ENCODE measurements around the gene DLGAP4.
"Not testable (repeated sequence)": the region's sequence is repeated elsewhere in the genome, so short reads cannot be mapped to it uniquely, and the experiment has no call there.

DLGAP4 gene

DNA sequence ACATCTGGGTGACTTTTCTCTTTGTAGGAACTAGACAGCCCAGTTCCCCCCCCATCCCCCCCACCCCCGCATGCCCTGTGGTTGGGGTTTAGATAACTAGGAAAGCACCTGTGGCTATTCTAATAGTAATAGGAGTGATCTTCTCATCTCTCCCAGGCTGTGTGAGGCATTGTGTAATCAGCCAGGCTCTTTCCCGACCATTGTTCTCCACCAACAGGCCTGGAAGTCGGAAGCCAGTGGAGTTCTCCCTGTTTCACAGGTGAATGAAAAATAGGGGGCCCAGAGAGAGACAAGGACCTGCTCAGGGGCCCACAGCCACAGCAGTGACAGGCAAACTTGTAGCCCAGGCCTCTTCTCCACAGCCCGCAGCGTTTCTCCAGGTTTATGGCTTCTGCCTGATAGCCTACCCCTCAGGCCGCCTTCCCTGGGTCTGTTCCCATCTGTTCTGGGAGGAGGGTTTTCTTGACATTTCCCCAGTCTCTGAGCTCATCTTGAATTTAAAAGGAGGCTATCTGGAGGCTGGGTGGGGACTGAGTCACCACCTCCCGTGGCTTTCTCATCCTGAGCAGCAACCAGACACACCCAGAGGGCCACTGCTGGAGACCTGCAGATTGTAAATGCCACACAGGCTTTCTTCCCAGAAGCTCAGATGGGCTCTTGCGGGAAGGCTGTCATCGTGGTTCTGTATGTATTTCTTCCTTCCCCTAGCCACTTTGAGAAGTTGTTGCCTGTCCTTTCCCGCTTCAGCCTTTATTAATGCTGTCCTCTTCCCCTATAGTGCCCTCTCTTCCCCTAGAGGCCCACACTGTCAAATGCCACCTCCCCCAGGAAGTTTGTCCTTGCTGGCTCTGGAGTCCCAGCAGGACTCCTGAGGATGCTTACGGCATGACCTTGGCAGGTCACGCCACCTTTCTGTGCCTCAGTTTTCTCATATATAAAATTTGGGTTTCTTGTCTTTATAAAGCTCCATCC is 159.3 kb downstream of the DLGAP4 start:
- Histone ChIP-seq H3K36me3 (ENCODE audit: insufficient read depth, low read length) (no peaks in the 10 kb centered on the region), H3K4me1 (ENCODE audit: insufficient read depth, low read length) (peaks cover 28% of the 10 kb centered on the region), H3K9ac (ENCODE audit: low read depth, low read length) (no peak overlapping the region; the same call in 1 of the 2 replicates), H3K9me3 (ENCODE audit: control insufficient read depth, insufficient read depth, low read length) (no peaks in the 10 kb centered on the region)

DNA sequence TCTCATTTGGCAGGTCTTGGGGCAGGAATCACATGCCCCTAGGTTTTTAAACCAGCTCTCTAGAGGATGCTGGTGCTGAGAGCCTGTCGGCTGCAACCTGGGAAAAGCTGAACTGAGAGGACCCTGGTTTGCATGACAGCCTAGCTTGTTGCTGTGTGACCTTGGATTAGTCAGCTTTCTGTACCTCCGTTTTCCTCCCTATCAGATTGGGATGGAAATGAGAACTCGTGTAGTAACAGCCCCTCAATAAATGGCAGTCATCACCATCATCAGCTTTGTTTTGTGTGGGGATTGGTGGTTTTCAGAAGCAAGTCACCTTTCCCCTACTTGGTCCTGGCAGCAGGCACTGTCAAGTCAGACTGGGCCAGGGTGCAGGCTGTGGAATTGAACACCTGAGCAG is 159.9 kb downstream of the DLGAP4 start:
- H3K4me1 ChIP-seq (ENCODE audit: insufficient read depth, low read length): peaks cover 28% of the 10 kb centered on the region

DNA sequence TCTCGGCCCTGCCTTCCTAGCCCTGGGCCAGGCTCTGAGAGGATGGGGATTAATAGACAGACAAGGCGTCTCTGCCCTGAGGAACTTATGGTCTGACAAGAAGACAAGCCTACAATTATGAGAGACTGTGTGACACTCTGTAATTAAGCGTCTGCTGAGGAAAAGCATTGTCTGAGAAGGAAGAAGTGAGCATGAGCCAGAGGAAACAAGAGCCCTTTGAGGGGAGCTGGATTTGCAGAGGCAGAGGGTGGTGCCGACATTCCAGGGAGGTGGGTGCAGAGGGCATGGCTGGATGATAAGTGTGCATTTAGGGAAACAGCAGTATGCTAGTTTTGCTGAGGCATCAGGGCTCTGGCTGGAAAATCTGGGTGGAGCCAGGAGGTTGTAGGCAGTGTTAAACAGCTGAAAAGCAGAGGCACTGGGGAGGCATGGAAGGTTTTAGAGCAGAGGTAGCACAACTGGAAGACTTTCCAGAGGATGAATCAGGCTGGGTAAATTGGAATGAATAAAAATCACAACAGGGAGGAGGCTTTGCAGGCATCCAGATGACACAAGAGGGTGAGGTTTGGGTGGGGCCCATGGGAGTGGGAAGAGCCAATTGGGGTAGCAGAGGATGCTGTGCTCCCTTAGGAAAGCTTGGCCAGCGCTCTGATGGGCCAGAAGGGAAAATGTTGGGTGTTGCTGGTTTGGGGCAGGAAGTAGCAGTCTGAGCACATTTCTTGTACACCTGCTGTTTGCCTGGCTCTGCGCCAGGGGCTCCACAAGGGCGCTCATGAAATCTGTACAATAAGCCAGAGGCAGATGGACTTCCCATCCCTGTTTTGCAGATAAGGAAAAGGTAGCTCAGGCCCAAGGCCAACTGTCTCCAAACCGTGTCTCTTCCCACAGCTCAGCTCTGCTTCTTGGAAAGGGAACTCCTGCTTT is 161.2 kb downstream of the DLGAP4 start:
- Histone ChIP-seq H3K9me3 (ENCODE audit: control insufficient read depth, insufficient read depth, low read length) (no peaks in the 10 kb centered on the region), H3K36me3 (ENCODE audit: insufficient read depth, low read length) (no peaks in the 10 kb centered on the region), H3K9ac (ENCODE audit: low read depth, low read length) (no peak overlapping the region), H3K4me1 (ENCODE audit: insufficient read depth, low read length) (peaks cover 38% of the 10 kb centered on the region)

More for the DNA sequence above, 159.9 kb downstream of the DLGAP4 start:
- H3K9me3 ChIP-seq (ENCODE audit: control insufficient read depth, insufficient read depth, low read length): no peaks in the 10 kb centered on the region
- no peaks in the 10 kb centered on the region for H3K36me3 ChIP-seq (ENCODE audit: insufficient read depth, low read length)
- no peak overlapping the region for H3K9ac ChIP-seq (ENCODE audit: low read depth, low read length)

DNA sequence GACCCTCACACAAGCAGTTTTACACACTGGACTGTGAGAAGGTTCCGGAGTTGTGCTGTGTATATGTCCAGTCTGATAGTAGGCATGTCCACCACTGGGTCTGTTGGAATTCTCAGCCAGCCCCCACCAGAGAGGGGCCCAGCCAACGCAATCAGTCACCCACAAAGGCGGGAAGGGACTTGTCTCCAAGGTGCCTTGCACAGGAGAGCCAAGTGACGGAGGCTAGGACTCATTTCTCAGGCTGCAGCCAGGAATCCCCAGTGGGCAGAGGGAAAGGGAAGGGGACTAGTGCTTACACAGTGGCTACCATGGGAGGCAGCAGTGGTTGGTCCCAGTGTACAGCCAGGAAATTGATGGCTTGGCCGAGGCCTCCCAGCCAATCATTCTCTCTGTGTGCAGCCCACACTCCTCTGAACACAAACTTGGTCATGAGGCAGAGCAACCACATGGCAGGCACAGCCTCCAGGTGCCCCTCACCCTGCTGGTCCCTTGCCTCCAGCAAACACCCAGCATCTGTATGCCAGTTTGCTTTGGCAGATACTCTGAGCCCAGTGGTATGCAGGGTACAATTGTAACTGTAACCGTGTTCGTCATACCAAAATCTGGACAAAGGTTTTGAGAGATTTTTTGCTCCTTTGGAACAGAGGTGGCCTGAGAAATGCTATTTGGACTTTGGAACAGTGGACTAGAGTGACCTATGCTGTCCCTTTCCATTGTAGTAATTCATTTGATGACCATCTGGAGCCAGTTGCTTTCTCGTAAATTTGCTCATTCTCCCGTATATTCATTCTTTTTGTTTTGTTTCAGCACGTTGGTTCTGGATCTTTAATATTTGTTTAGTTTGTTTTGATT is 162.2 kb downstream of the DLGAP4 start:
- Histone ChIP-seq H3K36me3 (ENCODE audit: insufficient read depth, low read length) (no peaks in the 10 kb centered on the region), H3K9me3 (ENCODE audit: control insufficient read depth, insufficient read depth, low read length) (no peaks in the 10 kb centered on the region), H3K9ac (ENCODE audit: low read depth, low read length) (no peak overlapping the region), H3K4me1 (ENCODE audit: insufficient read depth, low read length) (peaks cover 43% of the 10 kb centered on the region)

DNA sequence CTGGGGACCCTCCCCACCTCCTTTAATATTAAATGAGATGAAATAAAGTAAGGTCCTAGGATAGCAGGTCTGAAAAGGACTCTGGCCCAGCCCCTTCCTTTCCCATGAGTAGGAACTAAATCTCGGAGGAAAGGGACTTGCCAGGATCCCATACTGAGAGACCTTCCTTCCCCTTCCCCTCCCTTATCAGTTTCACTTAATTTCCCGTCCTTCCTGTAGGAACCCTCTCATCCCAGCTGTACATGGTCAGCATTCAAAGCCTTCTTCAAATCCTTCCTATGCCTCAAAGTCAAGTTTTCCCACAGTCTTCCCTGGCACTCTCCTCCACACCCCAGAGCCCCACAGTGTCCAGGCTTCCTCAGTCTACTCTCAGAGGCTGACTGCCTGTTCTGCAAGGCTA is 163.8 kb downstream of the DLGAP4 start:
- peaks cover 51% of the 10 kb centered on the region for H3K4me1 ChIP-seq (ENCODE audit: insufficient read depth, low read length)
- no peak overlapping the region for H3K9ac ChIP-seq (ENCODE audit: low read depth, low read length)
- H3K36me3 ChIP-seq (ENCODE audit: insufficient read depth, low read length): no peaks in the 10 kb centered on the region
- H3K9me3 ChIP-seq (ENCODE audit: control insufficient read depth, insufficient read depth, low read length): no peaks in the 10 kb centered on the region

DNA sequence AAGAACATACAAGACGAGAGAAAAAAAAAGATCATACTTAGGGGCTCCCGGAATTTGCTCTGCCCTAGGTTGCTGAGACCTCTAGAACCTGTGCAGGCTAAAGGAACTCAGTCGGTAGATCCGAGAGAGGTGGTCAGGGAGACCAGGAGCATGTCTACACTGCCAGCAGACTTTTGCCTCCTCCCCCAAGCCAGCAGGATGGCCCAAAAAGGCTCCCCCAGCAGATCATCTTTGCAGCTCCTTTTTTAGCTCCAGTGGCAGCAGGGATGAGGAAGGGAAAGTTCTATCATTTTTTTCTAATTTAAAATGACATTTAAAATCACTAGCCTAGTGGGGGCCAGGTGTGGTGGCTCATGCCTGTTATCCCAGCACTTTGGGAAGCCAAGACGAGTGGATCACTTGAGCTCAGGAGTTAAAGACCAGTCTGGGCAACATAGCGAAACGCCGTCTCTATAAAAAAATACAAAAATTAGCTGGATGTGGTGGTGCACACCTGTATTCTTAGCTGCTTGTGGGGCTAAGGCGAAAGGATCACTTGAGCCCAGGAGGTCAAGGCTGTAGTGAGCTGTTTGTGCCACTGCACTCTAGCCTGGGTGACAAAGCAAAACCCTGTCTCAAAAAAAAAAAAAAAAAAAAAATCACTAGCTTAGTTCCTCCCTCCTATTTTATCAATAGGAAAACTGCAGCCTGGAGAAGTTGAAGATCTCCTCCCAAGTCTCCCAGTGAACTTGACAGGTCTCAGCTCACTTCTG is 165.9 kb downstream of the DLGAP4 start:
- Histone ChIP-seq H3K9ac (ENCODE audit: low read depth, low read length) (no peak overlapping the region), H3K4me1 (ENCODE audit: insufficient read depth, low read length) (peaks cover 38% of the 10 kb centered on the region), H3K9me3 (ENCODE audit: control insufficient read depth, insufficient read depth, low read length) (no peaks in the 10 kb centered on the region), H3K36me3 (ENCODE audit: insufficient read depth, low read length) (0 out of 2 replicates have a peak, but pooled peaks cover 2% of the 10 kb centered on the region)

DNA sequence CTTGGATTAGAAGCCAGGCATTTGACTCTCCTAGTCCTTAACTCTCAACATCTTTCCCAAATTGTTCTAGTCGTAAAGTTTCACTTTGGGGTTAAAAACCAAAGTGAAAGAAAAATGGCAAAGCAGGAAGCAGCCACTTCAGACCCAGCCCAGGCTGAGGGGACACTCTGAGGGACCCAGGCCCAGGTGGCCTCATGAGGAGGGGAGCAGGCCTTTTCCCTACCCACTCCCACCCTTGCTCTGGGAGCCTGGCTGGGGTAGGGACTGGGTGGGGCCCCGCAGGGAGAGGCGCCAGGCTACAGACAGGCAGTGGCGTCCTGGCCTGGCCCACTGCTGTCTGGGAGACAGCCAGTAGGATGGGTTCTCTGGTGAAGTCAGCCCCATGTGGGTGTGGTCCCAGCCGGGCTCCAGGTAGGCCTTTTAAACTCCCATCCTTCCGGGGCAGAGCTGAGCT is 166.5 kb downstream of the DLGAP4 start:
- H3K4me1 ChIP-seq (ENCODE audit: insufficient read depth, low read length): peaks cover 35% of the 10 kb centered on the region
- H3K9ac ChIP-seq (ENCODE audit: low read depth, low read length): no peak overlapping the region
- 0 out of 2 replicates have a peak, but pooled peaks cover 2% of the 10 kb centered on the region for H3K36me3 ChIP-seq (ENCODE audit: insufficient read depth, low read length)
- no peaks in the 10 kb centered on the region for H3K9me3 ChIP-seq (ENCODE audit: control insufficient read depth, insufficient read depth, low read length)

DNA sequence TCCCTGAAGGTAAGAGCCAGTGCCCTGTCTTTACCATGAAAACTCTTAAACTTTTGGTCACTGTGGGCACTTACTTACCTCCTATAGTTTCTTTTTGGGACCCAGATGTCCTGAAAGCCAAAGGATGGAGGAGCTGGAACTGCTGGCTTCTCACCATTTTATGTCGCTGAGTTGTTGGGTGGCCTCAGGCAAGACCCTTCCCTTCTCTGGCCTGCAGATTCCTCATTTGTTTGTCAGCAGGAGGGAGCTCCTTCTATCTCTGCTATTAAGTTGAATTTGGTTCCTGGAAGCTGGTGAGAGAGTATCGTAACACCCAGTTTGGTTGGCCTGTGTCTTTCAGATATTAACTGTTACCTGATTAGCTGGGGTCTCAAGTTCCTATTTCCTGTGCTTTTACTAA is 167.0 kb downstream of the DLGAP4 start:
- H3K4me1 ChIP-seq (ENCODE audit: insufficient read depth, low read length): peaks cover 35% of the 10 kb centered on the region
- H3K9ac ChIP-seq (ENCODE audit: low read depth, low read length): no peak overlapping the region
- H3K36me3 ChIP-seq (ENCODE audit: insufficient read depth, low read length): 0 out of 2 replicates have a peak, but pooled peaks cover 2% of the 10 kb centered on the region

DNA sequence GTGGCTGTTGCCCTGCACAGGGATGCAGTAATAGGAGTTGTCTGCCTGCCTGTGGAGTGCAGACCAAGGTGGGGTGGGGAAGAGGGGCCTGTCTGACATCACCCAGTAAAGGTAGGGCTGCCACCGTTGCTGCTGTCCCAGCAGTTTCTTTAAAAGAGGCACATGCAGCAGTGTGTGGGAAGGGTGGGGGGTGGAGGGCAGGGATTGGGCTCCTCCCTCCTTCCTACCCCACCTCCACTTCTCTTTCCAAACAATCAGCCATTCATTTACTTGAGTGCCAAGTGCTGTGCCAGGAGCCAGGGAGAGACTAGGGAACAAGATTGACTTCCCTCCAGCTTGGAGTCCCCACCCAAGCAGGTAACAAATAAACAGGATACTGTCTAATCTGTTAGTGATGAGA is 168.4 kb downstream of the DLGAP4 start:
- H3K36me3 ChIP-seq (ENCODE audit: insufficient read depth, low read length): 0 out of 2 replicates have a peak, but pooled peaks cover 2% of the 10 kb centered on the region
- no peak overlapping the region for H3K9ac ChIP-seq (ENCODE audit: low read depth, low read length)
- H3K4me1 ChIP-seq (ENCODE audit: insufficient read depth, low read length): peaks cover 35% of the 10 kb centered on the region
- H3K9me3 ChIP-seq (ENCODE audit: control insufficient read depth, insufficient read depth, low read length): no peaks in the 10 kb centered on the region

More for the DNA sequence above, 167.0 kb downstream of the DLGAP4 start:
- no peaks in the 10 kb centered on the region for H3K9me3 ChIP-seq (ENCODE audit: control insufficient read depth, insufficient read depth, low read length)

DNA sequence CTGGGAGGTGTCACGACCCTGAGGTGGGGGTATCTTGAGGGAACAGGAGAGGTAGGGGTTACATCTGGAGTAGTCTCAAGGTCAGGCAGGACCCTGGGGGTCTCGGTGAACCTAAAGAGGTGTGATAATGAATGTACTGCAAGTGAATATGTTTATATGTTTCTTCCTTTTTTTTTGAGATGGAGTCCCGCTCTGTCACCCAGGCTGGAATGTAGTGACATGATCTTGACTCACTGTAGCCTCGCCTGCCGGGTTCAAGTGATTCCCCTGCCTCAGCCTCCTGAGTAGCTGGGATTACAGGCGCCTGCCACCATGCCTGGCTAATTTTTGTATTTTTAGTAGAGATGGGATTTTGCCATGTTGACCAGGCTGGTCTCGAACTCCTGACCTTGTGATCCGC is 168.9 kb downstream of the DLGAP4 start:
- H3K4me1 ChIP-seq (ENCODE audit: insufficient read depth, low read length): peaks cover 35% of the 10 kb centered on the region
- not testable (repeated sequence) for H3K36me3 ChIP-seq (ENCODE audit: insufficient read depth, low read length); H3K9ac ChIP-seq (ENCODE audit: low read depth, low read length); H3K9me3 ChIP-seq (ENCODE audit: control insufficient read depth, insufficient read depth, low read length)

DNA sequence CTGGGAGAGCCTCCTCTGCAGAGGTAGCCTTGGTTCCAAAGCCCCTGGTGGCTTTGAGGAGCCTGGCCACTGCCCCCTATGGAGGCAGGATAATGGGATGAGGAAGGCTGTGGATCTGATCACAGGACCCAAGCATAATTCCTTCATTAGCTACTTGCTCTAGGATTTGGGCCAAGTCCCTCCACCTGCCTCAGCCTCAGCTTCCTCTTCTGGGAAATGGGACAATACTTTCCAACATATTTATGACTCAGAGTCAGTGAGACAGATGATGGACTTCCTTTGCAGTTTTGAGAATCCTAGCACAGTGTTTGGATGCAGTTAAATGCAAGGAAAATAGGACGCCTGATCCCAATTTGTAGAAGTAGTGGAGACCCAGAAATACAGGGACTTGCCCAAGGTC is 171.3 kb downstream of the DLGAP4 start:
- no peaks in the 10 kb centered on the region for H3K9me3 ChIP-seq (ENCODE audit: control insufficient read depth, insufficient read depth, low read length)
- 0 out of 2 replicates have a peak, but pooled peaks cover 2% of the 10 kb centered on the region for H3K36me3 ChIP-seq (ENCODE audit: insufficient read depth, low read length)
- peaks cover 24% of the 10 kb centered on the region for H3K4me1 ChIP-seq (ENCODE audit: insufficient read depth, low read length)
- H3K9ac ChIP-seq (ENCODE audit: low read depth, low read length): no peak overlapping the region

DNA sequence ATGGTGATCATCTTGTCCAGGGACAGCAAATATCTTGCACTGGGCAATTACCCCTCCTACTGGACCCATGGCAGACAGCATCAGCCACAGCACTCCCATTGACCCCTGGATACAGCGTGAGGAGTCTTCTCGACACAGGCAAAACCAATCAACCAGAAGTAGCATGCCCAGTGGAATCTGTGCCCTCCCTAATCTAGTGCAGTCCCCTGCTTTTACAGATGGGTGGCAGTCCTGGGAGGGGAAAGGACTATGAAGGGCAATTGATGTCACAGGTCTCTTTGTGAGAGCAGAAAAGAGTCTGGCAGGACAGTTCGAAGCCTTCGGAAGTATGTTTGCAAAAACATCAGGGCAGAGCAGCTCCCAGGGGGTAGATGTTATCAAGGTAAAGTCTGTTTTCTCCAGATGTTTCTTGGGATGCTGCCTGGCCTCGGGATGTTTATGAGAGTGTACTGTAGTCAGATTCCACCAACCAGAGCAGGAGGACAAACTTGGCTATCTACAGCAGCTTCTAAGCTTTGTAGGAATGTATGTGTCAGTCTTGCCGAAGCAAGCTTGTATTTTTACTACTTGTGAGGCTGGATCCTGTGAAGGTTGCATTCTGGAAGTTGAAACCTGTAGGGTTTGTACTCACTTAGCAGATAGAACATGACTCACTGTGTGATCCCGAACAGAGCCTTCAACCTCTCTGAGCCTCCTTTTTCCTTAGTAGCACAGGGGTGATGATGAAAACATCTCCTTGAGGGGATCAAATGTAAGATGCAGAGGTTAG is 172.2 kb downstream of the DLGAP4 start:
- H3K9ac ChIP-seq (ENCODE audit: low read depth, low read length): no peak overlapping the region
- no peaks in the 10 kb centered on the region for H3K9me3 ChIP-seq (ENCODE audit: control insufficient read depth, insufficient read depth, low read length)
- H3K4me1 ChIP-seq (ENCODE audit: insufficient read depth, low read length): peaks cover 20% of the 10 kb centered on the region
- H3K36me3 ChIP-seq (ENCODE audit: insufficient read depth, low read length): 0 out of 2 replicates have a peak, but pooled peaks cover 2% of the 10 kb centered on the region

Data from ES-I3 (cell line).